GM12872 (cell line): ENCODE data around the gene UBE2N.

ENCODE experiments used
- TF ChIP-seq, protein P1 (sequence below): IDR thresholded peaks from 3 replicates; pipeline ENCODE4 v1.5.1; 2011; ENCODE audit warnings: low read depth, mild to moderate bottlenecking, low read length, moderate library complexity; ENCODE audit not compliant: insufficient read depth

The UBE2N gene

DNA sequence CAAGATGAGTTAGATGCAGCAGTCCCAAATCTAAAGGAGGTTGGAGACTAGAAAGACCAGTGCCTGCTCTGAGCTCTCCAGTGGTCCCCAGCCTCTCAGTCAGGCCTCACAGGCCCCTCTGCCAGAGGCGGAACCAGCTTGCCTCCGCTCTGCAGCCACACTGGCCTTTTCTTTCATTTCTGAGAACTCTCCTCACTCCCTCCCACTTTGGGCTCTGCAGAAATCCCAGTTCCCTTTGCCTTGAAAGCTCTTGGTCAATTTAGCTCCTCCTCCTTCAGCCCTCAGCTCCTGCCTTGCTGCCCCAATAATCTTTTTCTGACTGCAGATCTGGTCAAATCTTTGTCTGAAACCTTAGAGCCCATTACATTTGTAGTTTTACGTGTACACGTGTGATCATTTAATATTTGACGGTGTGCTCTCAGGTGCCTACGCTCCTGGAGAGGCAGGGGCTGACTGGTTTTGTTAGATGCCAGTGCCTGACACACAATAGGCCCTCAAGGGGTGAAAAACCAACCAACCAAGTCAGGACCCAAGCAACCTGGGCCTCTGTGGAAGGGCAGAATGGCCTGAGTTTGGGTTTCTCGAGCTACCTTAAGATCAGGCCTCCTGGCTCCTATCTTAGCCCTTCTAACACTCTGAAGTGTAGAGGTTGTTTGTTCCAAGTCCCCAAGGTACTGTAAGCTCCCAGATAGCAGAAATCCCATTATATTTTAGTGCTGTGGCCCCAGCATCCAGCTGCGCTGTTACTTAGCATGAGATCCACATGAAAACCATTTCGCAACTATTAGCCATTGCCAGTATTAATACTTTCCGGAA is 65.1 kb downstream of the UBE2N start:
- TF ChIP-seq, protein P1, sequence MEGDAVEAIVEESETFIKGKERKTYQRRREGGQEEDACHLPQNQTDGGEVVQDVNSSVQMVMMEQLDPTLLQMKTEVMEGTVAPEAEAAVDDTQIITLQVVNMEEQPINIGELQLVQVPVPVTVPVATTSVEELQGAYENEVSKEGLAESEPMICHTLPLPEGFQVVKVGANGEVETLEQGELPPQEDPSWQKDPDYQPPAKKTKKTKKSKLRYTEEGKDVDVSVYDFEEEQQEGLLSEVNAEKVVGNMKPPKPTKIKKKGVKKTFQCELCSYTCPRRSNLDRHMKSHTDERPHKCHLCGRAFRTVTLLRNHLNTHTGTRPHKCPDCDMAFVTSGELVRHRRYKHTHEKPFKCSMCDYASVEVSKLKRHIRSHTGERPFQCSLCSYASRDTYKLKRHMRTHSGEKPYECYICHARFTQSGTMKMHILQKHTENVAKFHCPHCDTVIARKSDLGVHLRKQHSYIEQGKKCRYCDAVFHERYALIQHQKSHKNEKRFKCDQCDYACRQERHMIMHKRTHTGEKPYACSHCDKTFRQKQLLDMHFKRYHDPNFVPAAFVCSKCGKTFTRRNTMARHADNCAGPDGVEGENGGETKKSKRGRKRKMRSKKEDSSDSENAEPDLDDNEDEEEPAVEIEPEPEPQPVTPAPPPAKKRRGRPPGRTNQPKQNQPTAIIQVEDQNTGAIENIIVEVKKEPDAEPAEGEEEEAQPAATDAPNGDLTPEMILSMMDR, result no peak

DNA sequence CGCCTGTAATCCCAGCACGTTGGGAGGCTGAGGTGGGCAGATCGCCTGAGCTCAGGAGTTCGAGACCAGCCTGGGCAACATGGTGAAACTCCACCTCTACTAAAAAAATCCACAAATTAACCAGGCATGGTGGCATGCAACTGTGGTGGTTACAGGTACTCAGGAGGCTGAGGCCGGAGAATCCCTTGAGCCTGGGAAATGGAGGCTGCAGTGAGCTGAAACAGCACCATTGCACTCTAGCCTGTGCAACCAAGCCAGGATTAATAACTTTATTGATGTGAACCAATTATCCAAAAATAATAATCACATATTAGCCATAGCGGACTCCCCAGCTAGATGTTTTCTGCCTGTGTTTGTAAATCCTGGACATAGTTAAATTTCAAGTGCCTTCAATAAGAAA is 65.8 kb downstream of the UBE2N start:
- TF ChIP-seq, protein P1, result no peak

DNA sequence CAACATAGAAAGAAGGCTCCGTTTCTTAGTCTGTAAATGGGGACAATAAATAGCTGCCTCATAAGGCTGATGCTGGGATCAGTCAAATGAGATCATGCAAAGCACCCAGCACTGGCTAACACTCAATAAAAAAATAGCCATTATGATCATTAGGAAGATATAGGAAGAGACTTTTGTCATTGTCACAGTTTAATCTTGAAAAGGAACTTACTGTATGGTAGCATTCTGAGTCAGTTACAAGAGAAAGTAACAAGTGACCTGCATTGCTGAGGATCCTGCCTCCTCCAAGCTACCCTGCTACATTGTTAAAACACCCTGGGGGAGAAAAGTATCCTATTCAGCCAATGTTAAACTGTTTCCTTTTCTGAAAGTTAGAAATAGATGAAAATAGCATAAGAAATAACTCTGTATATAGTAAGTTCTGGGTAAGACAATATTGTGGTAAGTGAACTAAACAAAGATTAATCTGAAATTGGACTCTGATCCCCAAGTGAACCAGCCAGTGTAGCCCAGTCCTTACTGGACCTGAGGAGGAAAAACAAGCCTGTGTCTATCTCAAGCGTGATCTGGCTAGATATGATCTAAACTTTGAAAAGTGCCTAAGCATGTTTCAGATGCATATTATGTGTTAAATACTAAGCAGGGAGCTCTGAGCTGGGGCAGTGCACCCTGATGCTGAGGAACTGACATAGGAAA is 67.6 kb downstream of the UBE2N start:
- TF ChIP-seq, protein P1, result no peak

DNA sequence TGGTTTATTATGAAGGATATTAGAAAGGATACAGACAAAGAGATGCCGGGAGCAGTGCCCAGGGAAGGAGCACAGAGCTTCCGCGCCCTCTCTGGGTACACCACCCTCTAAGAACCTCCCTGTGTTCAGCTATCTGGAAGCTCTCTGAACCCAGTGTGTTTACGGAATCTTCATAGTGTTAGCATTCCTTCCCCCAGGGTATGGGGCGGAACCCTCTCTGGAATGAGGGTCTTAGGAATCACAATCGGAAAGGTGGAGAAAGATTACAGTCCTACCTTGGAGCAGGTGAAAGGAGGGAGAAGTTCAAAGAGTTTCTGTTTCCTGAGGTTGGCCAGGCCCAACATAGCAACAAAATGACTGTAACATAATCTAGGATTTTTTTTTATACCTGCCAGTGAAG is 70.8 kb downstream of the UBE2N start:
- TF ChIP-seq, protein P1, result no peak

DNA sequence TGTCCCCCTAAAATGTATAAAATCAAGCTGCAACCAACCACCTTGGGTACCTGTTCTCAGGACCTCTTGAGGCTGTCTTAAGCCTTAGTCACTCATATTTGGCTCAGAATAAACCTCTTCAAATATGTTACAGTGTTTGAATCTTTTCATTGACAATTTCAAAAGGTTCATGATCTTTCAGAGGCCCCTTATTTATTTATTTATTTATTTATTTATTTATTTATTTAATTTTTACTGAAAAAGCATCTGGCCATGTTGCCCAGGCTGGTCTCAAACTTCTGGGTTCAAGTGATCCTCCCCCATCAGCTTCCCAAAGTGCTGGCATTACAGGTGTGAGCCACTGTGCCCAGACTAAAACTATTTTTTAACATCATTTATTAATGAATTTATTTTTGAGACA is 72.2 kb downstream of the UBE2N start:
- TF ChIP-seq, protein P1, result no peak

DNA sequence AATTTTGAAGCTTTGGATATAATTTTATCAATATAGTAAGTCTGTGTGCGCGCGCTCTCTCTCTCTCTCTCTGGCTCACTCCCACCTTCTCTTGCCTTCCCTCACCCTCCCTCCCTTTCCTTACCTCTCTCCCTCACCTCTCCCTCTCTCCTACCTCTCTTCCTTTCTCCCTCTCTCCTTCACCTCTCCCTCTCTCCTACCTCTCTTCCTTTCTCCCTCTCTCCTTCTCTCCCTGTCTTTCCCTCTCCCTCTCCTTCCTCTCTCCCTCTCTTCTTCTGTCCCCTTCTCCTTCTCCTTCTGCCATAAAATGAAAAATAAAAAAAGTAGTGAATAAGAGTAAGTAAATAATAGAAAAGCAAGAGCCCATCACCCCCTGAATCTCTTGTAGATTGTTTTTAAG is 73.0 kb downstream of the UBE2N start:
- TF ChIP-seq, protein P1, result no peak

DNA sequence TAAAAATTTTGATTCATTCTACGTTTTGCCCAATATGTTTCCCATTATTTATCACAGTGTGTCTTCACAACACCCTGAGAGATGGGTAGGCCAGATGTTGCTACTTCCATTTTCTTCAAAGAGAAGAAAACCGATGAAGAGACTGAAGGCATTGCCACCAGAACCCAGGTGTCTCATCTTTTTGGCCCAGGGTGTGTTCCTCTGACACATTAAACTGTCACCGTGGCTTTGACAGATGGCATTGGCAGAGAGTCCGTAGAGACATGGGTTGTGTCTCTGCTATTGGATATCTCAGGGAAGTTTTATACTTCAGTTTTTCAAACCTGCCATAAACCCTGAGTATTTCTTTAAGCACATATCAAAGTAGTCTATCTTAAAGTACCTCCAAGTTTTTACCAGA is 75.3 kb downstream of the UBE2N start:
- TF ChIP-seq, protein P1, result no peak
